Fibroblast of skin of right quadriceps (primary cell): ENCODE results near the gene SLC2A6.

ENCODE experiments used
- DNase-seq: peaks from one replicate; pipeline ENCODE4 v3.0.0-alpha.2; 2013

SLC2A6 gene

GRCh38 chr9:133430244-133430643, 48.7 kb downstream of the SLC2A6 start:
- DNase-seq, result no peak

- no peak for DNase-seq
These were observed 49.2 kb downstream of the SLC2A6 start for GRCh38 chr9:133429641-133430161.

GRCh38 chr9:133429214-133429613, 49.7 kb downstream of the SLC2A6 start:
- no peak for DNase-seq

GRCh38 chr9:133428617-133429101, 50.2 kb downstream of the SLC2A6 start:
- no peak for DNase-seq

- DNase-seq, result no peak
These were observed 51.1 kb downstream of the SLC2A6 start for GRCh38 chr9:133427658-133428348.

- no peak for DNase-seq
These were observed 52.9 kb downstream of the SLC2A6 start for GRCh38 chr9:133426011-133426410.

- DNase-seq, result no peak
These were observed 53.8 kb downstream of the SLC2A6 start for GRCh38 chr9:133425049-133425632.

GRCh38 chr9:133424187-133424586, 54.7 kb downstream of the SLC2A6 start:
- no peak for DNase-seq

- DNase-seq, result no peak
These were observed 55.7 kb downstream of the SLC2A6 start for GRCh38 chr9:133423216-133423615.

- no peak for DNase-seq
These were observed 57.0 kb downstream of the SLC2A6 start, which contains the start of gene ADAMTS13 for GRCh38 chr9:133421615-133422542. Gene ADAMTS13, plus strand, starts transcription at chr9:133422367. Its CDS starts 77 bp downstream, at chr9:133422444.
